B cell (primary cell): ENCODE measurements around the gene SEZ6L.

ENCODE experiments used
- EZH2 ChIP-seq: IDR thresholded peaks from 2 replicates; pipeline ENCODE4 v1.6.1; 2012; ENCODE audit warnings: borderline replicate concordance, low read depth, mild to moderate bottlenecking, moderate library complexity, low read length; ENCODE audit not compliant: insufficient read depth, poor library complexity, severe bottlenecking
- TF ChIP-seq, protein P1 (sequence below): fragments of 200-600 bp; IDR thresholded peaks from one replicate; pipeline ENCODE4 v1.8.0; 2022; ENCODE audit warnings: antibody characterized with exemption, mild to moderate bottlenecking

DNA sequence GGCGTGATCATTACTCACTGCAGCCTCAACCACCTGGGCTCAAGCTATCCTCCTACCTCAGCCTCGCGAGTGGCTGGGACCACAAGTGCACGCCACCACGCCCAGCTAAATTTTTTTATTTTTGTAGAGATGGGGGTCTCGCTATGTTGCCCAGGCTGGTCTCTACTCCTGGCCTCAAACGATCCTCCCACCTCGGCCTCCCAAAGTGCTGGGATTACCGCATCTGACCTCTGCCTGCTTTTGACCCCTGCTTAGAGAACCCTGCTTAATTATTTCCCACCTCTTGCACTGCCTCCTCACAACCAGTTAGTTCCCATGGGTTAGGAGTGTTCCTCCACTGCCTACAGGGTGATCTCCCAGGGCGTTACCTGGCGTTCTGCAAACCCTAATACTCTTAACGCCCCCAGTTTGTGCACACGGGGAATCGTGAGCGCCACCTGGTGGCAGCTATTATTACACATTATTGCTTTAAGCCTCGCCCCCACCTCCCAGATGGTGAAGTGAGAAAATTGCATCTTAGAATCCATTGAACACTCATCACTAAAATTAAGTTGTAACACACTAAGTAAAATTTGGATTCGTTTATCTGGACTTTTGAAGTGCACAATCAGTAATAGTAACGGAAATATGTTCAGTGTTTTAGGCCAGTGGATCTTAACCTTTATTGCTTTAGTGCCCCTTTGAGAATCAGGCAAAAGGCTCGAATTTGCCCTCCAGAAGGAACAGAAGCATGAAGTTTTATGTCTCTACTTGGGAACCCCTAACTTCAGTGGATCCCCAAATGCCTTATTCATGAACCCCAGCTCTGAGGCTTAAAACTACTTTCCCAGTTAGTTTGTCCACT lies 198.4 kb downstream of the SEZ6L start:
- TF ChIP-seq, protein P1, sequence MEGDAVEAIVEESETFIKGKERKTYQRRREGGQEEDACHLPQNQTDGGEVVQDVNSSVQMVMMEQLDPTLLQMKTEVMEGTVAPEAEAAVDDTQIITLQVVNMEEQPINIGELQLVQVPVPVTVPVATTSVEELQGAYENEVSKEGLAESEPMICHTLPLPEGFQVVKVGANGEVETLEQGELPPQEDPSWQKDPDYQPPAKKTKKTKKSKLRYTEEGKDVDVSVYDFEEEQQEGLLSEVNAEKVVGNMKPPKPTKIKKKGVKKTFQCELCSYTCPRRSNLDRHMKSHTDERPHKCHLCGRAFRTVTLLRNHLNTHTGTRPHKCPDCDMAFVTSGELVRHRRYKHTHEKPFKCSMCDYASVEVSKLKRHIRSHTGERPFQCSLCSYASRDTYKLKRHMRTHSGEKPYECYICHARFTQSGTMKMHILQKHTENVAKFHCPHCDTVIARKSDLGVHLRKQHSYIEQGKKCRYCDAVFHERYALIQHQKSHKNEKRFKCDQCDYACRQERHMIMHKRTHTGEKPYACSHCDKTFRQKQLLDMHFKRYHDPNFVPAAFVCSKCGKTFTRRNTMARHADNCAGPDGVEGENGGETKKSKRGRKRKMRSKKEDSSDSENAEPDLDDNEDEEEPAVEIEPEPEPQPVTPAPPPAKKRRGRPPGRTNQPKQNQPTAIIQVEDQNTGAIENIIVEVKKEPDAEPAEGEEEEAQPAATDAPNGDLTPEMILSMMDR, result peak; percentile 88
- no peak for TF ChIP-seq EZH2
